Endothelial cell of umbilical vein (primary cell): Measurements from ENCODE around the gene ADAP1. TPM values are rescaled to one million over a fixed set of nuclear protein-coding genes. Genes with fewer than 3 reads are reported as not detected.

Source experiments
- BruUV-seq: library from RNA; stranded (reverse); fragments of 400-500 nt; replicated peaks from 2 replicates; lab custom pipeline; 2021; lab: Mats Ljungman, UMichigan
- CTCF ChIA-PET: fragments of 300-600, 350-600 bp; sonication (Branson Sonifier 250); formaldehyde crosslinking; loops from one replicate; lab custom pipeline; 2021; ENCODE audit warnings: antibody characterized with exemption, inconsistent platforms; lab: Charles Lee
- POLR2A ChIA-PET: fragments of 300-600, 350-600 bp; sonication (Branson Sonifier 250); formaldehyde crosslinking; loops from one replicate; lab custom pipeline; 2021; ENCODE audit warnings: antibody characterized with exemption, inconsistent platforms; lab: Charles Lee
- DNase-seq: peaks from one replicate; pipeline ENCODE4 v3.0.0-alpha.2; 2011; ENCODE audit warnings: low read depth, low spot score
- FAIRE-seq: peaks from 2 replicates; lab custom pipeline; 2011; peaks lifted over from hg19 to GRCh38; lab: Jason Lieb, UNC
- H2AFZ ChIP-seq: 2 replicates; pipeline ENCODE4 v1.6.0; 2012; ENCODE audit warnings: low read depth, low read length, control low read depth, inconsistent platforms
- H3K27ac ChIP-seq: 2 replicates; pipeline ENCODE4 v1.5.1; 2011; ENCODE audit warnings: low read depth, mild to moderate bottlenecking, control low read depth, low read length, moderate library complexity; ENCODE audit not compliant: insufficient read depth
- H3K27me3 ChIP-seq, 2 experiments: 2 replicates each; pipeline versions ENCODE4 v1.6.0 to v1.6.1; 2011; ENCODE audit warnings: low read length in 2 of 2, mixed read lengths in 1 of 2; ENCODE audit not compliant: control insufficient read depth in 2 of 2, insufficient read depth in 2 of 2
- H3K36me3 ChIP-seq, 2 experiments: 2 replicates in 1 of 2; 3 replicates in 1 of 2; pipeline ENCODE4 v1.5.1; 2011; ENCODE audit warnings: low read length in 2 of 2, mild to moderate bottlenecking in 1 of 2, moderate library complexity in 1 of 2; ENCODE audit not compliant: control insufficient read depth in 2 of 2, insufficient read depth in 2 of 2; ENCODE audit errors: extremely low read depth in 1 of 2
- H3K4me1 ChIP-seq: 3 replicates; pipeline ENCODE4 v1.5.1; 2011; ENCODE audit warnings: mild to moderate bottlenecking, low read length; ENCODE audit not compliant: control insufficient read depth, insufficient read depth; ENCODE audit errors: extremely low read depth
- H3K4me2 ChIP-seq: 2 replicates; pipeline ENCODE4 v1.6.1; 2011; ENCODE audit warnings: low read length, control low read depth, mixed read lengths; ENCODE audit not compliant: insufficient read depth
- H3K4me3 ChIP-seq, 3 experiments: fragments of 200-600 bp in 1 of 3; sonication (generic), shearing (Covaris generic) in 1 of 3; replicated peaks in 1 of 3; 2 replicates each; pipeline ENCODE4 v1.5.1; 2011 to 2016; ENCODE audit warnings: control low read depth in 3 of 3, low read length in 3 of 3, mild to moderate bottlenecking in 2 of 3, inconsistent platforms in 1 of 3, low read depth in 1 of 3, moderate library complexity in 1 of 3; ENCODE audit not compliant: insufficient read depth in 1 of 3
- H3K79me2 ChIP-seq: 2 replicates; pipeline ENCODE4 v1.6.0; 2012; ENCODE audit warnings: low read length, inconsistent platforms; ENCODE audit not compliant: control insufficient read depth, insufficient read depth
- H3K9ac ChIP-seq: replicated peaks from 2 replicates; pipeline ENCODE3; 2011; ENCODE audit warnings: low read length, control low read depth; ENCODE audit not compliant: insufficient read depth; ENCODE audit errors: extremely low read depth
- H3K9me1 ChIP-seq: replicated peaks from 3 replicates; pipeline ENCODE4 v1.6.0; 2011; ENCODE audit warnings: mild to moderate bottlenecking, low read length; ENCODE audit not compliant: control insufficient read depth, insufficient read depth; ENCODE audit errors: extremely low read depth
- H3K9me3 ChIP-seq: replicated peaks from 2 replicates; pipeline ENCODE4 v1.5.1; 2012; ENCODE audit warnings: low read length, inconsistent platforms; ENCODE audit not compliant: control insufficient read depth, insufficient read depth
- H4K20me1 ChIP-seq: replicated peaks from 2 replicates; pipeline ENCODE3; 2011; ENCODE audit warnings: mild to moderate bottlenecking, low read length; ENCODE audit not compliant: control insufficient read depth, insufficient read depth; ENCODE audit errors: extremely low read depth
- JUN ChIP-seq: IDR thresholded peaks from 2 replicates; pipeline ENCODE4 v1.6.1; 2011; ENCODE audit warnings: borderline replicate concordance, low read depth; ENCODE audit not compliant: insufficient read length, insufficient read depth
- POLR2A ChIP-seq: IDR thresholded peaks from 2 replicates; pipeline ENCODE4 v1.6.1; 2012; ENCODE audit warnings: low read depth, mild to moderate bottlenecking, control low read depth, low read length
- POLR2AphosphoS5 ChIP-seq: IDR thresholded peaks from 2 replicates; pipeline ENCODE4 v1.6.1; 2012; ENCODE audit warnings: low read depth, mild to moderate bottlenecking, control low read depth, low read length, moderate library complexity; ENCODE audit not compliant: insufficient read depth
- dilution Hi-C: fragments of 300-500 bp; cut with MboI; formaldehyde crosslinking; loops from one replicate; pipeline ENCODE4 v1.15.0; 2019; ENCODE audit warnings: low sequenced_read_pairs; ENCODE audit not compliant: extremely low pct_ligation_motif_present
- intact Hi-C: fragments of 100-400 bp; cut with micrococcal nuclease; formaldehyde crosslinking; loops from one replicate; pipeline ENCODE4 v1.10.0; 2022
- polyA plus RNA-seq, 4 experiments: library from polyadenylated mRNA; depleted of rRNA in 3 of 4; stranded (reverse) in 3 of 4; unstranded in 1 of 4; fragments of >200 nt; gene quantifications; 2 replicates each; pipeline versions ENCODE4 v1.2.1 to v1.2.3, GENCODE V29; 2011 to 2012; ENCODE audit warnings: missing spikeins in 1 of 4
- total RNA-seq: library from RNA; stranded (reverse); gene quantifications from 2 replicates; pipeline ENCODE4 v1.2.3, GENCODE V29; 2021
- TF ChIP-seq, protein P1 (sequence below): IDR thresholded peaks from 2 replicates; pipeline ENCODE4 v1.6.1; 2011; ENCODE audit not compliant: insufficient read depth, insufficient read length

Gene ADAP1
- total and polyA plus RNA-seq, 2 donors (not counting 3 experiments of a cell fraction or from before 2014, with no cell fraction given): 0.49 to 0.58 TPM

DNA sequence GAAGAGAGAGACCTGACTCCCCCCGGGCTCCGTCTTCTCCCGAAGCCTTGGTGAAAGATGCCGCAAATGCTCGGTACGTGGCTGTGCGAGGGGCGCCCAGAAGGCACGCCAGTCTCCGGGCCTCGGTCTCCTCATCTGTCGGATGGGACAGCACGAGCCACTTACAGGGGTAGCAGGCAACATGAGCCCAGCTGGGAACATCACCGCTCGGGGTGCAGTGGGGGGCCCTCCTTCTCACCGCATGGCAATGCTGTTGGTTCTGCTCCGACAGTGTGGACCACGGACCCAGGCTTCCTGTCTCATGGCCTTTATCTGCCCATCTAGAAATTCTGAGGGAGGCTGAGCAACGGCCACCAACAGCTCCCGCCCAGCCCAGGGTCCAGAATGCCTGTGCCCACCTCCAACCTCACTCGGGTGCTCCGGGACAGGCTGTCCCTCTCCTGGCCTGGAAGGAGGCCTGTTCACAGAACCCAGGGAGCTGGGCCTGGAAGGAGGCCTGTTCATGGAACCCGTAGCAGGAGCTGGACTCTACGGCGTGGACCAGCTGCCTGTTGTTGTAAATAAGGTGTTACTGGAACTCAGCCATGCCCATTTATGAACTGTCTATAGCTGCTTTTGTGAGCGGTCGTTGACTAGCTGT, 15.8 kb downstream of the ADAP1 start:
- Histone ChIP-seq H3K27ac (no peak overlapping the region), H3K9me1 (no peaks in the 10 kb centered on the region), H3K9ac (no peak overlapping the region), H3K4me3 (no peak overlapping the region), H3K27me3 (peaks cover 0 to 13% of the 10 kb centered on the region in 2 experiments), H3K4me1 (no peaks in the 10 kb centered on the region), H3K9me3 (no peaks in the 10 kb centered on the region), H3K4me2 (no peak overlapping the region), H2AFZ (no peak overlapping the region), H3K79me2 (no peaks in the 10 kb centered on the region), H3K36me3 (no peaks in the 10 kb centered on the region), H4K20me1 (no peaks in the 10 kb centered on the region)
- intact Hi-C loops (no loop called here), dilution Hi-C loops (no loop called here)
- DNase-seq (no peak), FAIRE-seq (no peak)
- POLR2A ChIA-PET: no interaction called here
- TF ChIP-seq POLR2A: no peak
- TF ChIP-seq, protein P1, sequence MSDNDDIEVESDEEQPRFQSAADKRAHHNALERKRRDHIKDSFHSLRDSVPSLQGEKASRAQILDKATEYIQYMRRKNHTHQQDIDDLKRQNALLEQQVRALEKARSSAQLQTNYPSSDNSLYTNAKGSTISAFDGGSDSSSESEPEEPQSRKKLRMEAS: no peak
- no TSS peak for BruUV-seq
- CTCF ChIA-PET: no interaction called here

DNA sequence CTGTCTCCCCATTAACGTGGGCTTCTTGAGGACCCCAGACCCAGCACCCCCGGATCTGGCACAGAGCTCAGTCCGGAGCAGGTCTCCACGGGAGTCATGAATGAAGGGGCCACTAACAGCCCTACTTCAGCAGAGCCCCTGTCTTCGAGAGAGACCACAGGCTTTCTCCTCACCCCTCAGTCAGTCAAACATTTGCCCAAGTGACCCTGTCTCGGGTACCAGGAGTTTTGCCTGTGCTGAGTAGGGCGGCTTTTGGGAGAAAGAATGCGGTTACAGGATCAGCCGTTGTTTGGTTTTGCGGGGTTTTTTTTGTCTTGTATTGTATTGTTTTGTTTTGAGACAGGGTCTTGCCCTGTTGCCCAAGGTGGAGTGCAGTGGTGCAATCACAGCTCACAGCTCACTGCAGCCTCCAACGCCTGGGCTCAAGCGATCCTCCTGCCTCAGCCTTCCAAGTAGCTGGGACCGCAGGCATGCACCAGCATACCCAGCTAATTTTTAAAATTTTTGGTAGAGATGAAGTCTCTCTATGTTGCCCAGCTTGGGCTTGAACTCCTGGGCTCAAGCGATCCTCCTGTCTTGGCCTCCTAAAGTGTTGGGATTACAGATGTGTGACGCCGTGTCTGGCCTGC, 16.5 kb downstream of the ADAP1 start:
- ChIA-PET CTCF (no interaction called here), POLR2A (no interaction called here)
- BruUV-seq: no TSS peak
- H3K27ac ChIP-seq: no peak overlapping the region
- H3K79me2 ChIP-seq: no peaks in the 10 kb centered on the region
- FAIRE-seq (no peak), DNase-seq (no peak)
- H3K27me3 ChIP-seq: peaks cover 0 to 13% of the 10 kb centered on the region in 2 experiments
- no peaks in the 10 kb centered on the region for H3K36me3 ChIP-seq
- H3K9me1 ChIP-seq: no peaks in the 10 kb centered on the region
- TF ChIP-seq JUN (no peak), POLR2A (no peak), POLR2AphosphoS5 (no peak)
- no peaks in the 10 kb centered on the region for H3K9me3 ChIP-seq
- no peak overlapping the region for H3K4me2 ChIP-seq
- H3K4me3 ChIP-seq: no peak overlapping the region
- H4K20me1 ChIP-seq: no peaks in the 10 kb centered on the region
- intact Hi-C loops: no loop called here
- H2AFZ ChIP-seq: no peak overlapping the region
- dilution Hi-C loops: no loop called here
- no peaks in the 10 kb centered on the region for H3K4me1 ChIP-seq
- no peak overlapping the region for H3K9ac ChIP-seq
